ENCODE data around the gene JADE1.

- TF ChIP-seq CTCF (IDR thresholded peaks at IDR 0.05), result no peak
- no peak for TF ChIP-seq POLR2A (IDR thresholded peaks at IDR 0.05)
Observed at GRCh38 chr4:128858879-128859671, 49.6 kb downstream of the JADE1 start.
